ENCODE data around the gene ANAPC15. TPM values are rescaled to one million over a fixed set of nuclear protein-coding genes. Genes with fewer than 3 reads are reported as not detected.
A peak's percentile ranks its signal among the peaks of the same experiment; 100 is the strongest.

ANAPC15 gene
- total RNA-seq, 4 donors from 2014 or later = 21.2 to 39.3 (median 32.4) TPM

DNA sequence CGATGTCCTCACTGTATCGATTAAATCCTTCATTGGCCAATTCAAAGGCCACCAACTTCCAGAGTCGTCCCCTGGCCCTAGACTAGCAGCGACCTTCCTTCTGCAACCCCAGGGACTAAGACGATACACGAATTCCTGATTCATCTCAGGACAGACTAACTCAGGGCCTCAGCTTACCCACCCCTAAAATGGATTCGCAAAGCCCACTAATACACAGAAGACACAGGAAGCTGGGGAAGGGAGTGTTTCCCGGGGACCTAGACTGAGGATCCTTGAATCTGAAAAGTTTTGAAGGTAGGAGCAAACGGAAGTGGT, 9.9 kb downstream of the ANAPC15 start:
- Histone ChIP-seq H3K9me3 (no peaks in the 10 kb centered on the region), H3K4me3 (peak overlapping the region; percentile 71 to 95 (median 88)), H3K27me3 (no peaks in the 10 kb centered on the region), H3K4me1 (peaks cover 51% of the 10 kb centered on the region in 2 donors), H3K27ac (peak overlapping the region; percentile 92 to 97 (median 93)), H3K36me3 (peaks cover 0 to 16% of the 10 kb centered on the region in 2 donors)
- TF ChIP-seq CTCF (IDR thresholded peaks at IDR 0.05 in 4 of 5, conservative IDR thresholded peaks at IDR 0.05 in 1 of 5) = no peak
- no peak for TF ChIP-seq POLR2A (IDR thresholded peaks at IDR 0.05)
- DNase-seq (no peak), ATAC-seq (no peak)
- in situ Hi-C loops (cut with MboI; ENCODE audit: low sequenced_read_pairs in 4 of 4) = loop anchor here in 2 of 4 donors (10.0 kb wide), 1 partner anchor 332 kb away; the partner anchor contains the start of gene CLPB (in 2 of the 2)
- intact Hi-C loops (cut with DNase I; ENCODE audit: low total_unique reads) = loop anchor here (2.0 to 10.0 kb wide), 3 partner anchors 174 to 332 kb away; partner anchors contain the start of genes CLPB, RNF121 and XNDC1N

DNA sequence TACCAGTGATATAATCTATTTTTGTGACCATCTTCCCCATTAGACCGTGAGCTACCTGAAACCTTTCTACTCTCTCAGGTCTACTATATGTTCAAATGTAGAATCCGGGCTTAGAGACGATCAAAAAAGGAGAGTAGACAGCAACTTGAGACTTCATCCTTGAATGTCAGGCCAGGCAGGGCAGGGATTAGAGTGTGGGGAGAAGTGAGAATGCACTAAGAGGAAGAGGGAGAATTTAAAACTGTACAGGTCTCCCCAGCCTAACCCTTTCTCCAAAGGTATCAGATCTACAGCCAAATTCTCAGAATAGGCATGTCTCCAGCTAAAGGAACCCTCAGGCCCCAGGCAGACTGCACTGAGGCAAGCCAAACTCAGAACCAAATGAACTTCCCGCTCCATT, 10.3 kb downstream of the ANAPC15 start:
- intact Hi-C loops (cut with DNase I; ENCODE audit: low total_unique reads) (loop anchor here (2.0 to 10.0 kb wide), 3 partner anchors 173 to 333 kb away; partner anchors contain the start of genes CLPB, RNF121 and XNDC1N), in situ Hi-C loops (cut with MboI; ENCODE audit: low sequenced_read_pairs in 4 of 4) (loop anchor here in 2 of 4 donors (10.0 kb wide), 1 partner anchor 333 kb away; the partner anchor contains the start of gene CLPB (in 2 of the 2))
- Histone ChIP-seq H3K27me3 (no peaks in the 10 kb centered on the region), H3K4me3 (peak overlapping the region; percentile 71 to 95 (median 88)), H3K27ac (peak overlapping the region; percentile 92 to 97 (median 93)), H3K4me1 (peaks cover 51% of the 10 kb centered on the region in 2 donors), H3K36me3 (peaks cover 0 to 20% of the 10 kb centered on the region in 2 donors), H3K9me3 (no peaks in the 10 kb centered on the region)
- TF ChIP-seq POLR2A (IDR thresholded peaks at IDR 0.05) (no peak), CTCF (IDR thresholded peaks at IDR 0.05 in 4 of 5, conservative IDR thresholded peaks at IDR 0.05 in 1 of 5) (no peak)
- ATAC-seq (no peak), DNase-seq (no peak)

- ATAC-seq (no peak), DNase-seq (no peak)
- H3K36me3 ChIP-seq = peaks cover 0 to 34% of the 10 kb centered on the region in 2 donors
- H3K27ac ChIP-seq = peak overlapping the region; percentile 92 to 97 (median 93)
- H3K9me3 ChIP-seq = no peaks in the 10 kb centered on the region
- in situ Hi-C loops (cut with MboI; ENCODE audit: low sequenced_read_pairs in 4 of 4) = loop anchor here in 2 of 4 donors (10.0 kb wide), 1 partner anchor 334 kb away; the partner anchor contains the start of gene CLPB (in 2 of the 2)
- peaks cover 51% of the 10 kb centered on the region in 2 donors for H3K4me1 ChIP-seq
- intact Hi-C loops (cut with DNase I; ENCODE audit: low total_unique reads) = loop anchor here (10.0 kb wide), 2 partner anchors 316 to 334 kb away; partner anchors contain the start of gene CLPB
- H3K4me3 ChIP-seq = no peak overlapping the region
- no peak for TF ChIP-seq POLR2A (IDR thresholded peaks at IDR 0.05)
- no peak for TF ChIP-seq CTCF (IDR thresholded peaks at IDR 0.05 in 4 of 5, conservative IDR thresholded peaks at IDR 0.05 in 1 of 5)
- no peaks in the 10 kb centered on the region for H3K27me3 ChIP-seq
Observed at GRCh38 chr11:72100462-72100861, 12.0 kb downstream of the ANAPC15 start.

GRCh38 chr11:72100009-72100408, 12.5 kb downstream of the ANAPC15 start:
- in situ Hi-C loops (cut with MboI; ENCODE audit: low sequenced_read_pairs in 4 of 4) (loop anchor here in 2 of 4 donors (10.0 kb wide), 1 partner anchor 335 kb away; the partner anchor contains the start of gene CLPB (in 2 of the 2)), intact Hi-C loops (cut with DNase I; ENCODE audit: low total_unique reads) (loop anchor here (10.0 kb wide), 2 partner anchors 315 to 335 kb away; partner anchors contain the start of gene CLPB)
- peaks cover 0 to 37% of the 10 kb centered on the region in 2 donors for H3K36me3 ChIP-seq
- no peak for DNase-seq
- TF ChIP-seq CTCF (IDR thresholded peaks at IDR 0.05 in 4 of 5, conservative IDR thresholded peaks at IDR 0.05 in 1 of 5) (no peak), POLR2A (IDR thresholded peaks at IDR 0.05) (no peak)
- no peaks in the 10 kb centered on the region for H3K27me3 ChIP-seq
- peak overlapping the region; percentile 92 to 97 (median 93) for H3K27ac ChIP-seq
- ATAC-seq = no peak
- H3K4me3 ChIP-seq = no peak overlapping the region
- no peaks in the 10 kb centered on the region for H3K9me3 ChIP-seq
- peaks cover 51% of the 10 kb centered on the region in 2 donors for H3K4me1 ChIP-seq
